Vagina (tissue), 2 donors: Measurements from ENCODE around the gene SOX12. TPM values are rescaled to one million over a fixed set of nuclear protein-coding genes. Genes with fewer than 3 reads are reported as not detected.
A peak's percentile ranks its signal among the peaks of the same experiment; 100 is the strongest.

Experiments used
- DNase-seq, 2 donors: peaks; one replicate each; pipeline ENCODE4 v3.0.0-alpha.2; 2017; ENCODE audit errors: extremely low spot score in 2 of 2
- H3K27ac ChIP-seq: fragments of 200-600 bp; sonication (generic); one replicate; pipeline ENCODE4 v1.5.1; 2019
- H3K27me3 ChIP-seq: fragments of 200-600 bp; sonication (generic); one replicate; pipeline ENCODE4 v1.5.1; 2019
- H3K36me3 ChIP-seq, 2 donors: fragments of 200-600 bp; sonication (generic); one replicate each; pipeline ENCODE4 v1.5.1; 2017 to 2019
- H3K4me1 ChIP-seq: fragments of 200-600 bp; sonication (generic); one replicate; pipeline ENCODE4 v1.5.1; 2019
- H3K4me3 ChIP-seq, 2 donors: fragments of 200-600 bp; sonication (generic); 1 replicate in 1 of 2; 2 replicates in 1 of 2; pipeline ENCODE4 v1.5.1; 2016 to 2019
- H3K9me3 ChIP-seq: fragments of 200-600 bp; sonication (generic); one replicate; pipeline ENCODE4 v1.5.1; 2019
- CTCF ChIP-seq, 3 experiments: fragments of 450-650 bp in 2 of 3; fragments of 200-600 bp in 1 of 3; sonication (generic) in 1 of 3; IDR thresholded peaks; one replicate each; pipeline ENCODE4 v1.5.1; 2017 to 2019; ENCODE audit warnings: antibody characterized with exemption in 3 of 3, mild to moderate bottlenecking in 2 of 3, moderate library complexity in 2 of 3
- POLR2A ChIP-seq, 2 donors: fragments of 450-650 bp; IDR thresholded peaks; one replicate each; pipeline ENCODE4 v1.6.1; 2017; ENCODE audit warnings: antibody characterized with exemption in 2 of 2, mild to moderate bottlenecking in 2 of 2, moderate library complexity in 2 of 2
- POLR2AphosphoS5 ChIP-seq, 2 donors: sonication (generic); formaldehyde crosslinking; IDR thresholded peaks; one replicate each; pipeline ENCODE4 v1.9.0; 2017; ENCODE audit warnings: antibody characterized with exemption in 2 of 2, mild to moderate bottlenecking in 2 of 2, low read depth in 1 of 2; ENCODE audit not compliant: insufficient read depth in 1 of 2
- intact Hi-C: fragments of 100-400 bp; cut with DNase I; formaldehyde crosslinking; loops from one replicate; pipeline ENCODE4 v1.15.1; 2023
- total RNA-seq: library from RNA; depleted of rRNA; stranded (reverse); fragments of >200 nt; gene quantifications from one replicate; pipeline ENCODE4 v1.2.3, GENCODE V29; 2016

The SOX12 gene
- total RNA-seq, 1 donor from 2014 or later, result 4.4 TPM

GRCh38 chr20:295804-296203 lies 29.5 kb upstream of the SOX12 start:
- peaks cover 38% of the 10 kb centered on the region for H3K4me1 ChIP-seq
- H3K36me3 ChIP-seq, result no peaks in the 10 kb centered on the region
- H3K27ac ChIP-seq, result no peak overlapping the region
- H3K9me3 ChIP-seq, result no peaks in the 10 kb centered on the region
- DNase-seq, result no peak
- no peaks in the 10 kb centered on the region for H3K27me3 ChIP-seq
- intact Hi-C loops, result no loop called here
- no peak overlapping the region for H3K4me3 ChIP-seq
- TF ChIP-seq POLR2AphosphoS5 (IDR thresholded peaks at IDR 0.05; ENCODE audit: insufficient read depth in 1 of 2, low read depth in 1 of 2), result no peak
- TF ChIP-seq CTCF (IDR thresholded peaks at IDR 0.05), result no peak
- TF ChIP-seq POLR2A (IDR thresholded peaks at IDR 0.05), result no peak

- no peaks in the 10 kb centered on the region for H3K27me3 ChIP-seq
- H3K4me1 ChIP-seq, result peaks cover 44% of the 10 kb centered on the region
- no peaks in the 10 kb centered on the region for H3K9me3 ChIP-seq
- no peaks in the 10 kb centered on the region for H3K36me3 ChIP-seq
- TF ChIP-seq POLR2A (IDR thresholded peaks at IDR 0.05) (peak in 1 of 2 donors; percentile 61), POLR2AphosphoS5 (IDR thresholded peaks at IDR 0.05; ENCODE audit: insufficient read depth in 1 of 2, low read depth in 1 of 2) (peak; percentile 94 to 95), CTCF (IDR thresholded peaks at IDR 0.05) (peak in 1 of 3 experiments; percentile 5)
- H3K4me3 ChIP-seq, result peak within 1 kb of the TSS; percentile 65 to 77
- DNase-seq, result peak in 1 of 2 donors; percentile 93
- intact Hi-C loops, result no loop called here
- peak within 1 kb of the TSS; percentile 96 for H3K27ac ChIP-seq
Observed at GRCh38 chr20:297098-297924, 28.0 kb upstream of the SOX12 start, which contains the start of gene ZCCHC3. ZCCHC3 (plus strand) TSS chr20:297570; CDS start chr20:297587, 17 bp downstream.

- Histone ChIP-seq H3K4me3 (peak overlapping the region; percentile 65 to 77), H3K4me1 (peaks cover 44% of the 10 kb centered on the region), H3K27me3 (no peaks in the 10 kb centered on the region), H3K9me3 (no peaks in the 10 kb centered on the region), H3K27ac (peak overlapping the region; percentile 96), H3K36me3 (no peaks in the 10 kb centered on the region)
- intact Hi-C loops, result no loop called here
- no peak for DNase-seq
- TF ChIP-seq POLR2AphosphoS5 (IDR thresholded peaks at IDR 0.05; ENCODE audit: insufficient read depth in 1 of 2, low read depth in 1 of 2), result peak in 1 of 2 donors; percentile 70
- no peak for TF ChIP-seq POLR2A (IDR thresholded peaks at IDR 0.05)
- TF ChIP-seq CTCF (IDR thresholded peaks at IDR 0.05), result no peak
Observed at GRCh38 chr20:297925-298775, 27.2 kb upstream of the SOX12 start.

GRCh38 chr20:298776-299391 lies 26.5 kb upstream of the SOX12 start:
- Histone ChIP-seq H3K36me3 (no peaks in the 10 kb centered on the region), H3K4me1 (peaks cover 44% of the 10 kb centered on the region), H3K9me3 (no peaks in the 10 kb centered on the region), H3K27me3 (no peaks in the 10 kb centered on the region), H3K4me3 (peak overlapping the region; percentile 65 to 77), H3K27ac (peak overlapping the region; percentile 96)
- TF ChIP-seq POLR2AphosphoS5 (IDR thresholded peaks at IDR 0.05; ENCODE audit: insufficient read depth in 1 of 2, low read depth in 1 of 2) (no peak), CTCF (IDR thresholded peaks at IDR 0.05) (no peak), POLR2A (IDR thresholded peaks at IDR 0.05) (no peak)
- DNase-seq, result no peak
- intact Hi-C loops, result no loop called here
